ENCODE measurements around the gene RBM38.

Gene RBM38

DNA sequence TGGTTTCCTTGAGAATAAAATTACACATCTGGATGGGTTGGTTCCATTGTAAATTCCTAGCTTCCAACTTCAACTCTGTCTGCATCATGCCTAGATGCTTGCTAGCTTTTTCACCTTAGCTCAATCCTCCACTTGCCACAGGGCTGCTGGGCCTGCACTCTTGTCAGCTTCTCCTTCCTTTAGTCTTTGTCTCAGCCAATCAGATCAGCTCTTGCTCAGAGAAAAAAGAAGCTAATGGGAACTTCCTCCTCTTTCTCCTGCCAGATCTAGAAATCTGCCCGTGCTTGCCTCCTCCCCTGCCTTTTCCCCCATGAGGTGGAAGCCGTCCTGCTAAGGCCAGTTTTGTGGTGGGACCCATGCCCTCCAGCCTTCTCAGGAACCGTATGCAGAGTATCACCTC is 21.6 kb upstream of the RBM38 start:
- ChIA-PET CTCF (interaction anchor here (0.6 to 2.8 kb wide), 2 partner anchors 12 to 112 kb away, joined by 3 to 12 read pairs; no protein-coding TSS in a partner anchor), POLR2A (interaction anchor here (0.6 kb wide), 1 partner anchor 19 kb away, joined by 4 read pairs; no protein-coding TSS in a partner anchor)
- Histone ChIP-seq H3K36me3 (ENCODE audit: control insufficient read depth in 2 of 2, insufficient read depth in 1 of 2, low read length in 2 of 2) (peaks cover 50 to 100% of the 10 kb centered on the region in 2 experiments), H3K9me3 (ENCODE audit: control insufficient read depth, insufficient read depth, low read depth, low read length) (no peaks in the 10 kb centered on the region), H3K27ac (ENCODE audit: extremely low read depth, low read depth, low read length) (no peak overlapping the region), H3K4me3 (ENCODE audit: low read depth, low read length) (no peak overlapping the region), H3K4me1 (ENCODE audit: control insufficient read depth, insufficient read depth, low read length) (no peaks in the 10 kb centered on the region)
- TF ChIP-seq ZNF560 (tag by site-specific recombination; IDR thresholded peaks at IDR 0.05; ENCODE audit: borderline replicate concordance) (no peak), ZNF169 (tag by site-specific recombination; IDR thresholded peaks at IDR 0.05) (no peak), ZNF561 (tag by site-specific recombination; IDR thresholded peaks at IDR 0.05; ENCODE audit: borderline replicate concordance) (no peak), ZNF792 (tag by site-specific recombination; IDR thresholded peaks at IDR 0.05) (no peak), REPIN1 (tag by site-specific recombination; IDR thresholded peaks at IDR 0.05; ENCODE audit: low read depth) (no peak), ZNF785 (tag by site-specific recombination; IDR thresholded peaks at IDR 0.05) (no peak), ZNF423 (tag by site-specific recombination; IDR thresholded peaks at IDR 0.05) (no peak), ZNF521 (tag by site-specific recombination; IDR thresholded peaks at IDR 0.05) (no peak), ZNF354C (tag by site-specific recombination; IDR thresholded peaks at IDR 0.05; ENCODE audit: borderline replicate concordance, low read depth) (no peak)
- TF ChIP-seq, protein P1, sequence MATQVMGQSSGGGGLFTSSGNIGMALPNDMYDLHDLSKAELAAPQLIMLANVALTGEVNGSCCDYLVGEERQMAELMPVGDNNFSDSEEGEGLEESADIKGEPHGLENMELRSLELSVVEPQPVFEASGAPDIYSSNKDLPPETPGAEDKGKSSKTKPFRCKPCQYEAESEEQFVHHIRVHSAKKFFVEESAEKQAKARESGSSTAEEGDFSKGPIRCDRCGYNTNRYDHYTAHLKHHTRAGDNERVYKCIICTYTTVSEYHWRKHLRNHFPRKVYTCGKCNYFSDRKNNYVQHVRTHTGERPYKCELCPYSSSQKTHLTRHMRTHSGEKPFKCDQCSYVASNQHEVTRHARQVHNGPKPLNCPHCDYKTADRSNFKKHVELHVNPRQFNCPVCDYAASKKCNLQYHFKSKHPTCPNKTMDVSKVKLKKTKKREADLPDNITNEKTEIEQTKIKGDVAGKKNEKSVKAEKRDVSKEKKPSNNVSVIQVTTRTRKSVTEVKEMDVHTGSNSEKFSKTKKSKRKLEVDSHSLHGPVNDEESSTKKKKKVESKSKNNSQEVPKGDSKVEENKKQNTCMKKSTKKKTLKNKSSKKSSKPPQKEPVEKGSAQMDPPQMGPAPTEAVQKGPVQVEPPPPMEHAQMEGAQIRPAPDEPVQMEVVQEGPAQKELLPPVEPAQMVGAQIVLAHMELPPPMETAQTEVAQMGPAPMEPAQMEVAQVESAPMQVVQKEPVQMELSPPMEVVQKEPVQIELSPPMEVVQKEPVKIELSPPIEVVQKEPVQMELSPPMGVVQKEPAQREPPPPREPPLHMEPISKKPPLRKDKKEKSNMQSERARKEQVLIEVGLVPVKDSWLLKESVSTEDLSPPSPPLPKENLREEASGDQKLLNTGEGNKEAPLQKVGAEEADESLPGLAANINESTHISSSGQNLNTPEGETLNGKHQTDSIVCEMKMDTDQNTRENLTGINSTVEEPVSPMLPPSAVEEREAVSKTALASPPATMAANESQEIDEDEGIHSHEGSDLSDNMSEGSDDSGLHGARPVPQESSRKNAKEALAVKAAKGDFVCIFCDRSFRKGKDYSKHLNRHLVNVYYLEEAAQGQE (tag by site-specific recombination; IDR thresholded peaks at IDR 0.05): no peak
- TF ChIP-seq, protein P2, sequence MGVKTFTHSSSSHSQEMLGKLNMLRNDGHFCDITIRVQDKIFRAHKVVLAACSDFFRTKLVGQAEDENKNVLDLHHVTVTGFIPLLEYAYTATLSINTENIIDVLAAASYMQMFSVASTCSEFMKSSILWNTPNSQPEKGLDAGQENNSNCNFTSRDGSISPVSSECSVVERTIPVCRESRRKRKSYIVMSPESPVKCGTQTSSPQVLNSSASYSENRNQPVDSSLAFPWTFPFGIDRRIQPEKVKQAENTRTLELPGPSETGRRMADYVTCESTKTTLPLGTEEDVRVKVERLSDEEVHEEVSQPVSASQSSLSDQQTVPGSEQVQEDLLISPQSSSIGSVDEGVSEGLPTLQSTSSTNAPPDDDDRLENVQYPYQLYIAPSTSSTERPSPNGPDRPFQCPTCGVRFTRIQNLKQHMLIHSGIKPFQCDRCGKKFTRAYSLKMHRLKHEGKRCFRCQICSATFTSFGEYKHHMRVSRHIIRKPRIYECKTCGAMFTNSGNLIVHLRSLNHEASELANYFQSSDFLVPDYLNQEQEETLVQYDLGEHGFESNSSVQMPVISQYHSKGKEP (tag by site-specific recombination; IDR thresholded peaks at IDR 0.05): no peak
- TF ChIP-seq, protein P3, sequence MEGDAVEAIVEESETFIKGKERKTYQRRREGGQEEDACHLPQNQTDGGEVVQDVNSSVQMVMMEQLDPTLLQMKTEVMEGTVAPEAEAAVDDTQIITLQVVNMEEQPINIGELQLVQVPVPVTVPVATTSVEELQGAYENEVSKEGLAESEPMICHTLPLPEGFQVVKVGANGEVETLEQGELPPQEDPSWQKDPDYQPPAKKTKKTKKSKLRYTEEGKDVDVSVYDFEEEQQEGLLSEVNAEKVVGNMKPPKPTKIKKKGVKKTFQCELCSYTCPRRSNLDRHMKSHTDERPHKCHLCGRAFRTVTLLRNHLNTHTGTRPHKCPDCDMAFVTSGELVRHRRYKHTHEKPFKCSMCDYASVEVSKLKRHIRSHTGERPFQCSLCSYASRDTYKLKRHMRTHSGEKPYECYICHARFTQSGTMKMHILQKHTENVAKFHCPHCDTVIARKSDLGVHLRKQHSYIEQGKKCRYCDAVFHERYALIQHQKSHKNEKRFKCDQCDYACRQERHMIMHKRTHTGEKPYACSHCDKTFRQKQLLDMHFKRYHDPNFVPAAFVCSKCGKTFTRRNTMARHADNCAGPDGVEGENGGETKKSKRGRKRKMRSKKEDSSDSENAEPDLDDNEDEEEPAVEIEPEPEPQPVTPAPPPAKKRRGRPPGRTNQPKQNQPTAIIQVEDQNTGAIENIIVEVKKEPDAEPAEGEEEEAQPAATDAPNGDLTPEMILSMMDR (tag by site-specific recombination; IDR thresholded peaks at IDR 0.05): no peak

DNA sequence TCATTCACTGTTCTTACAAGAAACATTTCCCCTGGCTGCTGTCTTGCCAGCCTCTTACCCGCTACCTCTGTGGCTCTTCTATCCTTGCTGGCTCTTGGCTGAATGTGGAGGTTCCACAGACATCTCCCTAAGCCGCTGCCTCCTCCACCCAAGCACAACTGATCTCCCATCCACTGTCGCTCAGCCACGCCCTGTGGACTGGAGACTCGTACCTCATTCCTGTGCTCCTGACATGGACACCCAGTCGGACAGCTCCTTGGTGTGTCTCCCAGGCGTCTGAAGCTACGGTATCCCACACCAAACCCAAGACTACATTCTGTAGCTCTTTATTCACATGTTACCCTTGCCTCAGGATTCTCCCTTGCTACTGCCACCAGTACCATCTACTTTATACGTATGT is 20.9 kb upstream of the RBM38 start:
- TF ChIP-seq ZNF660 (tag by site-specific recombination; IDR thresholded peaks at IDR 0.05) (no peak), ZNF658 (tag by site-specific recombination; IDR thresholded peaks at IDR 0.05) (no peak), ZNF121 (tag by site-specific recombination; IDR thresholded peaks at IDR 0.05) (no peak), ZNF544 (tag by site-specific recombination; IDR thresholded peaks at IDR 0.05) (no peak), ZNF521 (tag by site-specific recombination; IDR thresholded peaks at IDR 0.05) (no peak), ZNF398 (tag by site-specific recombination; IDR thresholded peaks at IDR 0.05) (no peak), ZNF366 (tag by site-specific recombination; conservative IDR thresholded peaks at IDR 0.05) (no peak), ZNF560 (tag by site-specific recombination; IDR thresholded peaks at IDR 0.05; ENCODE audit: borderline replicate concordance) (no peak), ZNF624 (tag by site-specific recombination; IDR thresholded peaks at IDR 0.05) (no peak), ZNF791 (tag by site-specific recombination; IDR thresholded peaks at IDR 0.05) (no peak)
- TF ChIP-seq, protein P4, sequence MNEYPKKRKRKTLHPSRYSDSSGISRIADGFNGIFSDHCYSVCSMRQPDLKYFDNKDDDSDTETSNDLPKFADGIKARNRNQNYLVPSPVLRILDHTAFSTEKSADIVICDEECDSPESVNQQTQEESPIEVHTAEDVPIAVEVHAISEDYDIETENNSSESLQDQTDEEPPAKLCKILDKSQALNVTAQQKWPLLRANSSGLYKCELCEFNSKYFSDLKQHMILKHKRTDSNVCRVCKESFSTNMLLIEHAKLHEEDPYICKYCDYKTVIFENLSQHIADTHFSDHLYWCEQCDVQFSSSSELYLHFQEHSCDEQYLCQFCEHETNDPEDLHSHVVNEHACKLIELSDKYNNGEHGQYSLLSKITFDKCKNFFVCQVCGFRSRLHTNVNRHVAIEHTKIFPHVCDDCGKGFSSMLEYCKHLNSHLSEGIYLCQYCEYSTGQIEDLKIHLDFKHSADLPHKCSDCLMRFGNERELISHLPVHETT (tag by site-specific recombination; IDR thresholded peaks at IDR 0.05): no peak
- TF ChIP-seq, protein P1 (tag by site-specific recombination; IDR thresholded peaks at IDR 0.05): no peak
- no peak overlapping the region for H3K4me3 ChIP-seq (ENCODE audit: low read depth, low read length)
- H3K4me1 ChIP-seq (ENCODE audit: control insufficient read depth, insufficient read depth, low read length): no peaks in the 10 kb centered on the region
- ChIA-PET CTCF (interaction anchor here (2.8 kb wide), 1 partner anchor 11 kb away, joined by 12 read pairs; no protein-coding TSS in a partner anchor), POLR2A (no interaction called here)
- no peaks in the 10 kb centered on the region for H3K9me3 ChIP-seq (ENCODE audit: control insufficient read depth, insufficient read depth, low read depth, low read length)
- peaks cover 48 to 100% of the 10 kb centered on the region in 2 experiments for H3K36me3 ChIP-seq (ENCODE audit: control insufficient read depth in 2 of 2, insufficient read depth in 1 of 2, low read length in 2 of 2)
- H3K27ac ChIP-seq (ENCODE audit: extremely low read depth, low read depth, low read length): no peak overlapping the region
